22Rv1 (cell line): ENCODE data around the gene GAK.

Source experiments
- ZFX ChIP-seq: fragments of 450-650 bp; IDR thresholded peaks from 2 replicates; pipeline ENCODE4 v1.6.1; 2017; ENCODE audit warnings: antibody characterized with exemption, borderline replicate concordance
- TF ChIP-seq, protein P1 (sequence below): fragments of 450-650 bp; IDR thresholded peaks from 2 replicates; pipeline ENCODE4 v1.5.1; 2017; ENCODE audit warnings: mild to moderate bottlenecking

DNA sequence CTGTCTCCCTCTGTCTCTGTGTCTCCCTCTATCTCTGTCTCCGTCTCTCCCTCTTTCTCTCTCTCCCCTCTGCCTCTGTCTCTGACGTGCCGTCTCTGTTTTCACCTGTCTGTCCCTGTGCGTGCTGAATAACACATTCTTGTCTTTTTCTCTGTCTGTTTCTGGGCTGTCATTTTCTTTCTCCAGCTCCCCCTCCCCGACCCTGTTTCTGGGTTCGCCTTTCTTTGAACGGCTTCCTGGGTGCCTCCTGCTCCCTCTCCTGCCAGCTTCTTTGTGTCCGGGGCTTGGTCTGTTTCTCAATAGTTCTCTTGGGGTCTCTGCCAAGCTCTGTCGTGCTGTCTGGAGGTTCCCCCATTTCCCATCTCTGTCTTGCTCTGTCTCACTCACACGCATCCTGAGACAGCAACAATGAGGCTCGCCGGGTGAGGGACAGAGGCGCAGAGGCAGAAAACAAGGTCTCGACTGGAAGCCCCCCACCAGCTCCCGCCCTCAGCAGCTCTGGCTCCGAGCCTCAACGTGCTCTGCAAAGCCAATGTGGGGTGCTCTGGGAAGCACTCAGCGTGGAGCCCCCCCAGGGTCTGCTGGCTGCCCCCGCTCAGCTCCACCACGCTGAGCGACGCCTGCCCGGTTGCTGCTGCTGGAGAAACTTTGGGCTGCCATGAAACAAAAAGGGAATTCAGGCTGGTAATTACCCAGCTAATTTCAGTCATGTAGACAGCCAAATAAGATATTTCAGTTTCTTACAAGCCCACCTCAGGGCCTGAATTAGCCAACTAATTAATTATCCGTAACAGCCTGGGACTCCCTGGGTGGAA lies 109.5 kb downstream of the GAK start:
- TF ChIP-seq, protein P1, sequence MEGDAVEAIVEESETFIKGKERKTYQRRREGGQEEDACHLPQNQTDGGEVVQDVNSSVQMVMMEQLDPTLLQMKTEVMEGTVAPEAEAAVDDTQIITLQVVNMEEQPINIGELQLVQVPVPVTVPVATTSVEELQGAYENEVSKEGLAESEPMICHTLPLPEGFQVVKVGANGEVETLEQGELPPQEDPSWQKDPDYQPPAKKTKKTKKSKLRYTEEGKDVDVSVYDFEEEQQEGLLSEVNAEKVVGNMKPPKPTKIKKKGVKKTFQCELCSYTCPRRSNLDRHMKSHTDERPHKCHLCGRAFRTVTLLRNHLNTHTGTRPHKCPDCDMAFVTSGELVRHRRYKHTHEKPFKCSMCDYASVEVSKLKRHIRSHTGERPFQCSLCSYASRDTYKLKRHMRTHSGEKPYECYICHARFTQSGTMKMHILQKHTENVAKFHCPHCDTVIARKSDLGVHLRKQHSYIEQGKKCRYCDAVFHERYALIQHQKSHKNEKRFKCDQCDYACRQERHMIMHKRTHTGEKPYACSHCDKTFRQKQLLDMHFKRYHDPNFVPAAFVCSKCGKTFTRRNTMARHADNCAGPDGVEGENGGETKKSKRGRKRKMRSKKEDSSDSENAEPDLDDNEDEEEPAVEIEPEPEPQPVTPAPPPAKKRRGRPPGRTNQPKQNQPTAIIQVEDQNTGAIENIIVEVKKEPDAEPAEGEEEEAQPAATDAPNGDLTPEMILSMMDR = no peak
- no peak for TF ChIP-seq ZFX
